ACHN (cell line): Measurements from ENCODE around the gene TGFBR1.
A peak's percentile ranks its signal among the peaks of the same experiment; 100 is the strongest.

Experiments used
- DNase-seq: peaks from one replicate; pipeline ENCODE4 v3.0.0-alpha.2; 2015
- in situ Hi-C: cut with HindIII; loops from 2 replicates; pipeline ENCODE4 v1.10.0; 2017; ENCODE audit warnings: low sequenced_read_pairs, low pct_ligation_motif_present, low pct_unique_long_range_greater_than_20kb

TGFBR1 gene

DNA sequence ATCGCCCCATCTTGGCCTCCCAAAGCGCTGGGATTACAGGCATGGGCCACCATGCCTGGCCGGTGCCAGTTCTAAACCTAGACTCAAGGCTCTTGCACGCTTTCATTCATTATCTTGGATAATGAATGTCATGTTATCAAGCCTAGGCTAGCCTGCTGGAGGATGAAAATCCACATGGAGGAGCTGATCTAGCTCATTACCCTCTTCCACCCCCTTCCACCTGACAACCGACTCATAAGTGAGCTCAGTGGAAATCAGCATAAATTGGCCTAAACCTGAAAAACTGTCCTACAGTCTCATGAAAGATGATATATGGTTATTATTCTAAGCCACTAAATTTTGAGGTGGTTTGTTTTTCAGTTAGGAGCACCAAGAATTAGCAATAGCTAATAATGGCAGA is 3.6 kb upstream of the TGFBR1 start:
- in situ Hi-C loops: no loop called here
- DNase-seq: no peak

DNA sequence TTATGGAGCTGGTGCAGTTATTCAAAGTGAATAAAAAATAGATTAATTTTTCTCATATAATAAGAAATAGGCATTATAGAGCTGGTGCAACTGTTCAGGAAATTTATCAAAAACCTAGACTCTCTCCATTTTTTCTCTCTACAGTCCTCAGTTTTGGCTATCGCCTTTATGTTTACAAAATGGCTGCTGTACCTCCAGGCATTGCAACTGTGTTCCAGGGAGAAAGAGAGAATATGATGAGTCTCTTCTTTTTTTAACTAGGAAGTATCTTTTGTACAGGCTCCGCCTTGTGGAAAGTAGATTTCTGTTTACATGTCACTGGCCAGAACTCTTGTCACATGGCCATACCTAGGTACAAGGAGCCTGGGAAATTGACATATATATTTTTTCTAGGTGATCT is 3.1 kb upstream of the TGFBR1 start:
- no peak for DNase-seq
- in situ Hi-C loops: no loop called here

DNA sequence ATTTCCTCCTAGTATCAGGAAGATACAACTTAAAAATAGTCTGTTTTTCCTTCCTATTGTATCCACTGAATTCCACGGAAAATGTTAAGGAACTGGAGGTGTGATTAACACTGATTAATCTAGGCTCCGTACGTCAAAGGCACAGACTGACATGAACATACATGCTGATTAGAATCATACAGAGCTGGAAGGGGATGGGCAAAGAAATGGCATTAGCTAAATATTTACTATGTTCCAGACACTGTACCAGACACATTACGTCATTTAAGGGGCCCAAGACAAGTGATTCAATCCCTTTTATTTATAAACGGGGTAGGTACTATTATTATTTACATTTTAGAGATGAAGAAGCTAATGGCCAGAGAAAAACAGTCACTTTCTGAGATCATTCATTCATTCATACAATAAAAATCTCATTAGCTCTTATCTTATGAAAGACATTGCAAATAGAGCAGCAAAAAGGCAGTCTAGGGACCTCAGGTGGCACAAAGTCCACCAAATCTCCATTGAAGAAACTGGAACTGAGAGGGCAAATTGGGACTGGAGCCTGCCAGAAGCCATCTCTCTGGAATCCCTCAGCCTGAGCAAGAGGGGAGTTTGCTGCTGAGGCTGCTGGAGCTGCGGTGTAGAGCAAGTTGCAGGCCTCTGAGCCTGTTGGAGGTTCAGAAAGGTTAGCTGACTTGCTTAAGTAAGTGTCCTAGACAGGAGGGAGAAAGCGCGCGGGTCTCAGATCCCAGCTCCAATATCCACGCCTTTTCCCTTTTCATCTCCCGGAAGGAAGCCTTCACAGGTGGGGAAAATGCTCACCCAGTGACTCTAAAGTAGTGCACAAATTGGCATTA is 1.6 kb upstream of the TGFBR1 start:
- no peak for DNase-seq
- in situ Hi-C loops: no loop called here

DNA sequence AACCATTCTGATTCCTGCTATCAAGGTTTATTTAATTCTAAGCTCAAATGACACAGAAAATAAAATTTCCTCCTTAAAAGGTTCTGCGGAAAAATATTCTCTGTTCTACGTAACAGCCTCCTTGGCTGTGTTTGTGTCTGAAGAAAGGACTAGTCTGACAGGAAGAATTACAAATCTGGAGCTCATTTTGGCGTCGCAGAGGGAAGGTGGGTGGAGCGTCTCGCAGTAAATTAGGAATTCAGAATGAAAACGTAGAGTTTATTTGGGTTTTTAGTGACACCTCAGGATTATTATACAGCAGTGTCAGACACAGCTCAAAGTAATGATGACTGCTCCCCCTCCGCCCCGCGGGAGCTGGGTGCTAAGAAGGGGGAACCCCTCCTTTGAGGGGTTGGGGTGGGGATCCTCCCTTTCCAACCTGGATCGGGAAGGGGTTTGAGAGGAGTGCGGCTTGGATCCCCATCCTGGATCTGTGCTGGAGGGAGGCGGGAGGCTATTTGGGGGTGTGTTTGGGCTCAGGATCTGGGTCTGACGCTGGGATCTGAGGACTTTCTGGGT is 933 bp upstream of the TGFBR1 start:
- DNase-seq: no peak
- in situ Hi-C loops: no loop called here

DNA sequence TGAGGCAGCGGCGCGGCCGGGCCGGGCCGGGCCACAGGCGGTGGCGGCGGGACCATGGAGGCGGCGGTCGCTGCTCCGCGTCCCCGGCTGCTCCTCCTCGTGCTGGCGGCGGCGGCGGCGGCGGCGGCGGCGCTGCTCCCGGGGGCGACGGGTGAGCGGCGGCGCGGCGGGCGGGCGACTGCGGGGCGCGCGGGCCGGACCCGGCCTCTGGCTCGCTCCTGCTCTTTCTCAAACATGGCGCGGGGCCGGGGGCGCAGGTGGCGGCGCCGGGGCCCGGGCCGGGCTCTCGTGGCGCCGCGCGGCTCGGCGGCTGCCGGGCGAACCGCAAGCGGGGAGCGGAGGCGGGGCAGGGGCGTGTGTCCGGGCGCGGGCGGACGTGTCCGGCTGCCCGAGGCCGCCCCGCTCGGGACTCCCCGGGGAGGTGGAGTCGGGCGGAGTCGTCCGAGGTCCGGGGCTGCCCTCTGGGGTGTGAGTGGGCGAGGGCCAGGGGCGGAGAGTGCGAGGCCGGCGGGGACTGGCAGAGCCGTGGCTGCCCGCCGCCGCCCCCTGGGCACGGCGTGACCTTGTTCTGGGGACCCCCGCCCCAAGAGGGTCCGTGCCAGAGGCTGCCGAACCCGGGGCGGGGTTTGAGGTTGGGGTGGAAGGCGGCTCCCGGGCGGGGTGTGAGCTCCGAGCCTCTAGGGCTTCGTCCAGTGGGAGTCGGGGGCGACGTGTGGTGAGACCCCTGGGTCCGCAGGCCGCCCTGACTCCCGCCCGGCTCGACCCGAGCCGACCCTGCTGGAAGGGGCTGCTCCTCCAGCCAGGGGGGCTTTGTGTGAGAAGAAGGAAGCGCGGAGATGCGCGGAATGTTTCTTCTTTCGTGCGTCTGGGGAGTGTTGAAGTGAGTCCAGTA is 485 bp downstream of the TGFBR1 start:
- DNase-seq: peak; percentile 79
- in situ Hi-C loops: no loop called here

DNA sequence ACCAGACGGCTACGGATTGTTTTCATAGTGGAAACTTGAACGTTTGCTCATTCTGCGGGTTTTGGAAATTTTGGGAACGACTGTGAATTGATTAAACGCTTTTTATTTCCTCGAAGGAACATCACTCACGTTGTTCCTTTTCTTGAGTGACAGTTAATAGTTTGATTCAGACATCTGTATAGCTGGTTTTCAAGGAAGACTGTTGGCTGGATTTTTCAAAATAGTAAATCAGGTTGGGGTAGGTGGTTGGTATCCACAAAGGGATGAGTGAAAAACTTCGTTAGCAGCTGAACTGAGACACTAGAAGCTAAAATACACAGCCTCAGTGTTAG is 1.1 kb downstream of the TGFBR1 start:
- in situ Hi-C loops: no loop called here
- DNase-seq: no peak

DNA sequence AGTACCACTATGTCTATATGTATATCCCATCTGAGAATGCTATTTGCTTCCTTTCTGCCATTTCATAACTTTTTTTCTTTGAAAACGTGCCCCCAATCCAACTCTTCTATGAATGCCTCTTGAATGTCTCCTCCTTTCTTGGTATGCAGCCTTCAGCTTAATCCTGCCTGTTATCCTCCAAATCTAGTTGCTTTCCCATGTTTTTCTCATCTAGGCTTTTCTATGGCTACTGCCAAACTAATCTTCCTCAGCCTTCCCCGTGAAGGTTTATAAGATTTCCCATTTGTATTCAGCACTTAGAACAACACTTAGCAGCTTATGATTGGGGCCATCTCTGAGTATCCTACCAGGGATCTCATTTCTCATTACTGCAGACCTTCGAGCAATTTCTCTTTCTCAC is 2.5 kb downstream of the TGFBR1 start:
- in situ Hi-C loops: no loop called here
- DNase-seq: no peak

DNA sequence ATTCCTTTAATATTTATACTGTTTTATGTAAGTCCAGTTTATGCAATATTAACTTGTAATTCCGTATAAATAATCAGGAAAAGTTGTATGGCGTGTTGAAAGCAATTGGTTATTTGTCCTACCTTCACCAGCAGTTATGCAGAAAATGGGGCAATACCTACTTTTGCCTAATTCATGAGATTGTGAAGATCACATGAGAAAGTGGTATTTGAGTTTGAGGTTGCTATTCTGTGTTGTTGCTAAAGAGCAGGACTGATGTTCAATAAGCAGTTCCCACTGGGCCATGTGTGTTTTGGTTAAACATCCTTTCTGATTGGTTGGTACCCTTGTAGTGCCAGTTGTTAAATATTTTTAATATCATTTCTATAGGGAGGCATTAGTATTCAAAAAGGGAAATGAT is 3.2 kb downstream of the TGFBR1 start:
- DNase-seq: no peak
- in situ Hi-C loops: no loop called here

DNA sequence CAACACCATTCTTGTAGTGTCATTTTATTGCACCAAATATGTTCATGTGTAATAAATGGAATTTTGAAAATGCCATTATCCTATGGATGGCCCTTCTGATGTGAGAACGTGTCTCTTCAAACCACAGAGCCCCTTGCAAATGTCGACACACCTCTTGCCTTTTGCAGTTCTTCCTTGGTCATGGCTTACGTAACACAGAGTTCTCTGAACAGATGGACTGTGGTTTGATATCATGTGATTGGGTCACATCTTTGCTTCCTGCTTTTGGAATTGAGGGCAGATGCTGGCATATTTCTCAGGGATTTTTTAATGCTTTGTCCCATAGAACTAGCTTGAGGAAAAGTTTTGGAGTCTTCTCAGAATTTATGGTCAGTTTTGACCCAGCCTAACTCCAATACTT is 4.6 kb downstream of the TGFBR1 start:
- no peak for DNase-seq
- in situ Hi-C loops: no loop called here

DNA sequence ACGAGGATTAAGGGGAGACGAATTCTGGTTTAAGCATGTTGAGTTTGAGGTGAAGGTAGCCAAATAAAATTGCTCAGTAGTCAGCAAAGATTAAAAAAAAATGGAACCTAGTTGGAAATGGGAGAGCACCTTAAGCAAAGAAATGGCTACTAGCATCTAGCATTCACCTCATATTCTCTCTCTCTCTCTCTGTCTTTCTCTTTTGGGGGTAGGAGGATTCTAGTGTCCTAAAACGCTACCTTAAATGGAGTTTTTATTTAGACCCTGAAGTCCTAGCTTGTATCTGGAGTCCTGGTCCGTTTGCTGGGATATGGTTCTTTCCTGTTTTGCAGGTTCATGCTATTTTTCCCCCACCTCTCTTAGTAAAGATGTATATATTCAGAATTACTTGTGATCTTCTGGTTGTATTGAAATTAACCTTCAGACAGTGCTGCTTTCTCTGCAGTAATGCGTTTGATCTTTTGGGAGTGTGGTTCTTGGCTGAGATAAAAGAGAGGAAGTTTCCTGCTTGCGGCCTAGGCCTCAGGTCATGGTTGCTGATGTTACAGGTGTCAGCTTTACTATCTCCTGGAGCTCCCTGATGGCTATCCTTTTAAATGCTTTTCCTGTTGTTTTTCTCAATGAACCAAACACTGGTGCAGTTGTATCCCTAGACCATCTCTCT is 8.0 kb downstream of the TGFBR1 start:
- in situ Hi-C loops: no loop called here
- no peak for DNase-seq

DNA sequence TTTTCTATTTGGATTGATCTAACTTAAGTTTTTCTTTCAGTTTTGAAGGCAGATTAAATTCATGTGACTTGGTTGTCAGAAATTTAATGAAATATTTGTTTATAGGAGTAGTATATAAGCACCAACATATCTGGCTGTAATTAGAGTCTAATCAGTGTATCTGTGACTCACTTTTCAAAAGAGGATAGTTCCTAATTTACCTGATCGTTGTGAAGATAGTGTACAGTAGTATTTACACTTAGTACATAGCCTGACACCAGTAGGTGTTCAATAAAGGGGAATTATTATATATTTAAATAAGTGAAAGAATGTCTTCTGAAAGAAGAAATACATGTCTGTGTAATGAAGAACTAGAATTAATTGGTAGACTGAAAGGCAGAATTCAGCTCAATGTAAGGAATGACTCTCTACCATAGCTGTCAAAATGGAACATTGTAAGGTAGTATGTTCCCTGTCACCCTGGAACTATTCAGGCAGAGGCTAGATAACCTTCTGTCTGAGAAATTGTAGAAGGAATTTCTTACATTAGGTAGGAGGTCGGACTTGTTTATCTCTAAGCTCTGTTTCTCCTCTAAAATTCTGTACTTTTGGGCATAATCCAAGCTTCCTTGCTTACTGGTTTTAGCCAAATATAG is 8.6 kb downstream of the TGFBR1 start:
- DNase-seq: no peak
- in situ Hi-C loops: no loop called here

DNA sequence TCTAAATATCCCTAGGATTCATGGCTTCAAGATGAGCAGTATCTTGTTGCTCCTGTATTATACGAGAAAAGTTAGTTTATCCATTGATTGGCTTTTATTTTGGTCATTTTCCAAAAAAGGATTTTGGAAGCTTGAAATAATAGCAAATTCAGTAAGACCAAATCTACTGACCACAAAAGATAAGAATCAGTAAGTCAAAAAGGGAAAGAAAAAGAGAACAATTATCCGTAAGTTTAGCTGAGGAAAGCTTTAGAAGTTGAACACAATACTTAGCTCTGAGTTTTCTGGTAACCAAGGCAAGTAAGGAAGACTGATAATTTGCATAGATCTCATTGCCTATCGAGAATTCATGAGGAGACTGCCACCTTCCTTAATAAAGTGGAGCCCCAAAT is 9.1 kb downstream of the TGFBR1 start:
- DNase-seq: no peak
- in situ Hi-C loops: no loop called here

DNA sequence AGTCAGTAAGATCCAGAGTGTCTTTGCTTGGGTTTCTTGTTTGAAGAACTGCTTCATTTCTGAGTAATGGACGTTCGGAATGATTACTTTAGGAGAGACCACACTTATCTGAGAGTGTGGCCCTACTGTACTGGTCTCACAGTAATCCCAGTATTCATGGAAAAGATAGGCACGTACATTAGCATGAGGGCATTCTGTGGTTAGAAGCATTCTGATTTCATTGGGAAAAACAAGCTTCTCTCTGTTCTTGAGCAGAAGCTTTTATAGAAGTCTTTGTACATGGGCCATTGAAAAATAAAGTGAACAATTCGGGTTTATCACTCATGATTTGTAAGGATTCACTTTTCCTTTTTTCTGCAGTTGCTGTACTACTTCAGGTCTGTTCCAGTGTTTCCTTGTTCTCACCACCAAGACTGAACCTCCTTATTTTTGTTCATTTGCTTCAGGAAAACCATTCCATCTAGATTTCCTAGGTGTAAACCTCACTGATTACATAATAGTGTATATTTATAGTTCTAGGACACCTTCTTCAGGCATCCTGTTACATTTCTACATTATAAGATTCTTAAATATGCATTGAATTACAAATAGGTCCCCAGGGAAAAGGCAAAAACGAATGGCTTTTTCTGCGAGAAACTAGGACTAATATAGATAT is 10.1 kb downstream of the TGFBR1 start:
- in situ Hi-C loops: no loop called here
- DNase-seq: no peak

DNA sequence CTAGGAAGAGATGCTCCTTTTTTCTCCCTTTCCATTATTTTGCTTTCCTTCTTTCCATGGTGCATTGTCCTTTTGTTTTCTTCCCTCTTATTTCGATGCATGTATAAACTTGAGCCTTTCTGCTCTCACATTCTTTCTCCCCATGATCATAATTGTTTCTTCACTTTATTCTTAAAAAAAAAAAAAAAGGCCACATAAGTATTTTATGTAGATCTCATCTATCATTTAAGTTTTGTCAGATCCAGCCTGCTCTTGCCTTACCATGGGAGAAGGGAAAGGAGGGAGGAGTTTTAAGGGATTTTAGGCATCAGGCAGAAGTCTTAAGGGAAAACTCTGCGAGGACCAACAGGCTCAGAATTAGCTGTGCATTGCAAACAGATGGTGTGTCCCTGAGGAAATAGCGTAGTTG is 11.1 kb downstream of the TGFBR1 start:
- no peak for DNase-seq
- in situ Hi-C loops: no loop called here

DNA sequence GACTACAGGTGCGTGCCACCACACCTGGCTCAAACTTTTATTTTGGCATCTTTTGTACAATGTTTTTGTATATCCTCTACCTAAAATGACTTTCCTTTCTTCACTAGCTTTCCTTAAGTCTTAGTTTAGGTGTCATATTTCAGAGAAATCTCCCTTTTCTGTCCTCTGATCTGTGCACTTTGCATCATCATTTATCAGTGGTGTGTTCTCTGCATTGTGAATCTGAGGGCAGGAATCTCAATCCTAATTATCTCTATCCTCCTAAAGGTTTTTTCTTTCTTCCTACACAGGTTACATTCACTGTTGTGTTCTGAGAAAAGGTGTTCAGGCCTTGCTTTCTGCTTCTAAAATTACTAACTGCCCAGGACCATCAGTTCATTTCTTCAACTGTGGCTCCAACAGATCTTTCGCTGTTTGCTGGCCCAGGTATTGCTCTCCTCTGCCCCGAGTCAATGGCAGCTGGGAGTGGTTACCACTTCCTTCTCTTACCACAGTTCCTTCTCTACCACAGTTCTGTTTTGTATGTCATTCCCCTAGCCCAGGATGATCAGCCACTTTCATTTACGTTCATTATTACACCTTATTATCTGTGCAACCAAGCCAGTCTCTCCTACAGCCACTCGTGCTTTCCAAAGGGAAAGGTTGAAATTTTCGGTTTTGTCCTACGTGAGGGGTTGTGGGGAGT is 14.0 kb downstream of the TGFBR1 start:
- no peak for DNase-seq
- in situ Hi-C loops: no loop called here

DNA sequence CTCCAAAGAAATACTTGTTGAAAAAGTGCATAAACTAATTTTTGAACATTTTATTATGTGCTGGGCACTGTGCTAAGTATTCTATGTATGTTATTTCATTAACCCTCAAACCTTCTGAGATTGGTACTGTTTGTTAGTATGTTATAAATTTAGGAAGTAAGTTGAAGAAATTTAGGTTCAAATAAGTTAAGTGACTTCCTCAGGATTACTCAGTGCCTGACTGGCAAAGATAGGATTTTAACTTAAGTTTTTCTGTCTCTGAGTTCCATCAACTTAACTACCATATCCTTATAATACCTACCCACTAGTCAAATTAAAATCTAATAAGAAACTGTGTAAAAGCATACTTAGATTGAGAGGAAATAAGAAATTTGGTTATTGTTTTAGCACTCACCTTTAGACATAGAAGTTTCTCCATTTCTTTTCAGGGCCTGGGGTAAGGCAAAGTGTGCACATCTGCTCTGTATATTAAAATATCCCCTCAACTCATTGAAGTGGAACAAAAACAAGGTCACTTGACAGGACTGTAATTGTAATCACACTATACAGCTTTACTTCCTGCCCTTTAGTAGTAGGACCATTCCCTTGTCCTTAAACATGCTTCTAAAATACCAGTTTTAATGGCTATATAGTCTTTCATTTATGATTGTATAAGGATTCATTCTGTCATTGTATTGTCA is 15.2 kb downstream of the TGFBR1 start:
- no peak for DNase-seq
- in situ Hi-C loops: no loop called here

DNA sequence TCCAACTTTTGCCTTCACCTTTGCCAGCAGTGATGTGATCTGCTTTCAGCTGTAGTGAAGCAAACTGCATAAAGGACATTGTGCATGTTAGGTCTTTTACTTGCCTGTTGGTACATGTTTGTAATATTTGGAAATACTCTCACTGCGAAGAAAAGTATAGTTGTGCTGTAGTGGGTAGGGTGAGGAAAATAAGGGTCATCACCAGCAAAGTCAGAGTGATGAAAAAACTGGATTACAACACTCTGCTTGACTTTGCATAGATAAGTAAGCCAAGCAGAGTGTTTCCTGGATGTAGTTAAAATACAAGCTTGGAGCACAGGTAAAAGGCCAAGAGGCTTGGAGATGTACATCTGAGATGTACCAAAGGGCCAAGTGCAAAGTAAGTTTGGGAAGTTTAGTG is 16.7 kb downstream of the TGFBR1 start:
- DNase-seq: no peak
- in situ Hi-C loops: no loop called here
